Endothelial cell of umbilical vein (primary cell): ENCODE data around the gene IFNG-AS1. TPM values are rescaled to one million over a fixed set of nuclear protein-coding genes. Genes with fewer than 3 reads are reported as not detected.

Experiments used
- BruUV-seq: library from RNA; stranded (reverse); fragments of 400-500 nt; replicated peaks from 2 replicates; lab custom pipeline; 2021; lab: Mats Ljungman, UMichigan
- CTCF ChIA-PET: fragments of 300-600, 350-600 bp; sonication (Branson Sonifier 250); formaldehyde crosslinking; loops from one replicate; lab custom pipeline; 2021; ENCODE audit warnings: antibody characterized with exemption, inconsistent platforms; lab: Charles Lee
- POLR2A ChIA-PET: fragments of 300-600, 350-600 bp; sonication (Branson Sonifier 250); formaldehyde crosslinking; loops from one replicate; lab custom pipeline; 2021; ENCODE audit warnings: antibody characterized with exemption, inconsistent platforms; lab: Charles Lee
- DNase-seq: peaks from one replicate; pipeline ENCODE4 v3.0.0-alpha.2; 2011; ENCODE audit warnings: low read depth, low spot score
- FAIRE-seq: peaks from 2 replicates; lab custom pipeline; 2011; peaks lifted over from hg19 to GRCh38; lab: Jason Lieb, UNC
- H2AFZ ChIP-seq: 2 replicates; pipeline ENCODE4 v1.6.0; 2012; ENCODE audit warnings: low read depth, low read length, control low read depth, inconsistent platforms
- H3K27ac ChIP-seq: 2 replicates; pipeline ENCODE4 v1.5.1; 2011; ENCODE audit warnings: low read depth, mild to moderate bottlenecking, control low read depth, low read length, moderate library complexity; ENCODE audit not compliant: insufficient read depth
- H3K27me3 ChIP-seq, 2 experiments: 2 replicates each; pipeline versions ENCODE4 v1.6.0 to v1.6.1; 2011; ENCODE audit warnings: low read length in 2 of 2, mixed read lengths in 1 of 2; ENCODE audit not compliant: control insufficient read depth in 2 of 2, insufficient read depth in 2 of 2
- H3K36me3 ChIP-seq, 2 experiments: 2 replicates in 1 of 2; 3 replicates in 1 of 2; pipeline ENCODE4 v1.5.1; 2011; ENCODE audit warnings: low read length in 2 of 2, mild to moderate bottlenecking in 1 of 2, moderate library complexity in 1 of 2; ENCODE audit not compliant: control insufficient read depth in 2 of 2, insufficient read depth in 2 of 2; ENCODE audit errors: extremely low read depth in 1 of 2
- H3K4me1 ChIP-seq: 3 replicates; pipeline ENCODE4 v1.5.1; 2011; ENCODE audit warnings: mild to moderate bottlenecking, low read length; ENCODE audit not compliant: control insufficient read depth, insufficient read depth; ENCODE audit errors: extremely low read depth
- H3K4me2 ChIP-seq: 2 replicates; pipeline ENCODE4 v1.6.1; 2011; ENCODE audit warnings: low read length, control low read depth, mixed read lengths; ENCODE audit not compliant: insufficient read depth
- H3K4me3 ChIP-seq, 3 experiments: fragments of 200-600 bp in 1 of 3; sonication (generic), shearing (Covaris generic) in 1 of 3; replicated peaks in 1 of 3; 2 replicates each; pipeline ENCODE4 v1.5.1; 2011 to 2016; ENCODE audit warnings: control low read depth in 3 of 3, low read length in 3 of 3, mild to moderate bottlenecking in 2 of 3, inconsistent platforms in 1 of 3, low read depth in 1 of 3, moderate library complexity in 1 of 3; ENCODE audit not compliant: insufficient read depth in 1 of 3
- H3K79me2 ChIP-seq: 2 replicates; pipeline ENCODE4 v1.6.0; 2012; ENCODE audit warnings: low read length, inconsistent platforms; ENCODE audit not compliant: control insufficient read depth, insufficient read depth
- H3K9ac ChIP-seq: replicated peaks from 2 replicates; pipeline ENCODE3; 2011; ENCODE audit warnings: low read length, control low read depth; ENCODE audit not compliant: insufficient read depth; ENCODE audit errors: extremely low read depth
- H3K9me1 ChIP-seq: replicated peaks from 3 replicates; pipeline ENCODE4 v1.6.0; 2011; ENCODE audit warnings: mild to moderate bottlenecking, low read length; ENCODE audit not compliant: control insufficient read depth, insufficient read depth; ENCODE audit errors: extremely low read depth
- H3K9me3 ChIP-seq: replicated peaks from 2 replicates; pipeline ENCODE4 v1.5.1; 2012; ENCODE audit warnings: low read length, inconsistent platforms; ENCODE audit not compliant: control insufficient read depth, insufficient read depth
- H4K20me1 ChIP-seq: replicated peaks from 2 replicates; pipeline ENCODE3; 2011; ENCODE audit warnings: mild to moderate bottlenecking, low read length; ENCODE audit not compliant: control insufficient read depth, insufficient read depth; ENCODE audit errors: extremely low read depth
- EZH2 ChIP-seq: IDR thresholded peaks from 2 replicates; pipeline ENCODE4 v1.6.1; 2012; ENCODE audit warnings: borderline replicate concordance, low read depth, mild to moderate bottlenecking, moderate library complexity, low read length, inconsistent platforms; ENCODE audit not compliant: severe bottlenecking
- FOS ChIP-seq: IDR thresholded peaks from 2 replicates; pipeline ENCODE4 v1.6.1; 2011; ENCODE audit warnings: mild to moderate bottlenecking, low read length, moderate library complexity, borderline replicate concordance; ENCODE audit not compliant: insufficient read depth
- GATA2 ChIP-seq: IDR thresholded peaks from 2 replicates; pipeline ENCODE4 v1.7.0; 2011; ENCODE audit warnings: low read depth, mild to moderate bottlenecking, moderate library complexity, mixed read lengths, low read length; ENCODE audit not compliant: insufficient read length, insufficient read depth
- JUN ChIP-seq: IDR thresholded peaks from 2 replicates; pipeline ENCODE4 v1.6.1; 2011; ENCODE audit warnings: borderline replicate concordance, low read depth; ENCODE audit not compliant: insufficient read length, insufficient read depth
- MYC ChIP-seq: IDR thresholded peaks from one replicate; pipeline ENCODE4 v1.6.1; 2011; ENCODE audit warnings: mild to moderate bottlenecking, low read depth, low read length
- POLR2A ChIP-seq: IDR thresholded peaks from 2 replicates; pipeline ENCODE4 v1.6.1; 2012; ENCODE audit warnings: low read depth, mild to moderate bottlenecking, control low read depth, low read length
- POLR2AphosphoS5 ChIP-seq: IDR thresholded peaks from 2 replicates; pipeline ENCODE4 v1.6.1; 2012; ENCODE audit warnings: low read depth, mild to moderate bottlenecking, control low read depth, low read length, moderate library complexity; ENCODE audit not compliant: insufficient read depth
- dilution Hi-C: fragments of 300-500 bp; cut with MboI; formaldehyde crosslinking; loops from one replicate; pipeline ENCODE4 v1.15.0; 2019; ENCODE audit warnings: low sequenced_read_pairs; ENCODE audit not compliant: extremely low pct_ligation_motif_present
- intact Hi-C: fragments of 100-400 bp; cut with micrococcal nuclease; formaldehyde crosslinking; loops from one replicate; pipeline ENCODE4 v1.10.0; 2022
- polyA plus RNA-seq, 4 experiments: library from polyadenylated mRNA; depleted of rRNA in 3 of 4; stranded (reverse) in 3 of 4; unstranded in 1 of 4; fragments of >200 nt; gene quantifications; 2 replicates each; pipeline versions ENCODE4 v1.2.1 to v1.2.3, GENCODE V29; 2011 to 2012; ENCODE audit warnings: missing spikeins in 1 of 4
- total RNA-seq: library from RNA; stranded (reverse); gene quantifications from 2 replicates; pipeline ENCODE4 v1.2.3, GENCODE V29; 2021
- TF ChIP-seq, protein P1 (sequence below), 2 donors: IDR thresholded peaks; 1 replicate in 1 of 2; 2 replicates in 1 of 2; pipeline ENCODE4 v1.5.1; 2011; ENCODE audit warnings: low read length in 2 of 2, mild to moderate bottlenecking in 2 of 2, moderate library complexity in 2 of 2, control low read depth in 1 of 2, inconsistent platforms in 1 of 2, low read depth in 1 of 2; ENCODE audit not compliant: insufficient read depth in 1 of 2; ENCODE audit errors: extremely low read depth in 1 of 2
- TF ChIP-seq, protein P2 (sequence below): IDR thresholded peaks from 2 replicates; pipeline ENCODE4 v1.6.1; 2011; ENCODE audit not compliant: insufficient read depth, insufficient read length

The IFNG-AS1 gene
- total and polyA plus RNA-seq, 2 donors (not counting 3 experiments of a cell fraction or from before 2014, with no cell fraction given): not detected

DNA sequence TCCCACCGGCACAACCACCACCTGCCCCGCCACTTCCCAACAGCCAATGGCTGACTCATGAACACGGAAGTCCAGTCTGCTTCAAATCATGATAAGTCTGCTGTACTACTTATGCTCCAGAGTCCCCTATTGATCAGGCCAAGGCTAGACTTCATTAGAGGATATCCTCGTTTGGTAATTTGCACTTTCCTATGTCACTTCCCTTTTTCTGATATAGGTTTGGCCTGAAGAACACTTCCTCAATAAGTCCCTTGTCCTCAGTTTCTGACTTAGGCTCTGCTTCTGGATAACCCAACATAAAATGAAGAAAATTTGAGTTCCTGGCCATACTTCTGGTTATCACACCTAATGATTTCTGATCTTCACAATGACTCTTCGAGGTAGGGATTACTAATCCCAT, 45.3 kb downstream of the IFNG-AS1 start:
- CTCF ChIA-PET: no interaction called here
- dilution Hi-C loops: no loop called here

DNA sequence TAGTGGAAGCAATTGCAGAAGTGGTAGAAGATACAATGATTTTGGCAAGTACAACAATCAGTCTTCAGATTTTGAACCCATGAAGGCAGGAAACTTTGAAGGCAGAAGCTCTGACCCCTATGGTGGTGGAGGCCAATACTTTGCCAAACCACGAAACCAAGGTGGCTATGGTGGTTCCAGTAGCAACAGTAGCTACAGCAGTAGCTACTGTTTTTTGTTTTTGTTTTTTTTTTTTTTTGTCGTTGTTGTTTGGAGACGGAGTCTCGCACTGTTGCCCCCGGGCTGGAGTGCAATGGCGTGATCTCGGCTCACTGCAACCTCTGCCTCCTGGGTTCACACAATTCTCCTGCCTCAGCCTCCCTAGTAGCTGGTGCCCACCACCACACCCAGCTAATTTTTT, 47.4 kb downstream of the IFNG-AS1 start:
- no peak overlapping the region for H3K27ac ChIP-seq
- H4K20me1 ChIP-seq: no peaks in the 10 kb centered on the region
- no peak for TF ChIP-seq EZH2
- TF ChIP-seq POLR2A: no peak
- TF ChIP-seq MYC: no peak
- TF ChIP-seq, protein P1, sequence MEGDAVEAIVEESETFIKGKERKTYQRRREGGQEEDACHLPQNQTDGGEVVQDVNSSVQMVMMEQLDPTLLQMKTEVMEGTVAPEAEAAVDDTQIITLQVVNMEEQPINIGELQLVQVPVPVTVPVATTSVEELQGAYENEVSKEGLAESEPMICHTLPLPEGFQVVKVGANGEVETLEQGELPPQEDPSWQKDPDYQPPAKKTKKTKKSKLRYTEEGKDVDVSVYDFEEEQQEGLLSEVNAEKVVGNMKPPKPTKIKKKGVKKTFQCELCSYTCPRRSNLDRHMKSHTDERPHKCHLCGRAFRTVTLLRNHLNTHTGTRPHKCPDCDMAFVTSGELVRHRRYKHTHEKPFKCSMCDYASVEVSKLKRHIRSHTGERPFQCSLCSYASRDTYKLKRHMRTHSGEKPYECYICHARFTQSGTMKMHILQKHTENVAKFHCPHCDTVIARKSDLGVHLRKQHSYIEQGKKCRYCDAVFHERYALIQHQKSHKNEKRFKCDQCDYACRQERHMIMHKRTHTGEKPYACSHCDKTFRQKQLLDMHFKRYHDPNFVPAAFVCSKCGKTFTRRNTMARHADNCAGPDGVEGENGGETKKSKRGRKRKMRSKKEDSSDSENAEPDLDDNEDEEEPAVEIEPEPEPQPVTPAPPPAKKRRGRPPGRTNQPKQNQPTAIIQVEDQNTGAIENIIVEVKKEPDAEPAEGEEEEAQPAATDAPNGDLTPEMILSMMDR (IDR thresholded peaks at IDR 0.05; ENCODE audit: extremely low read depth in 1 of 2, insufficient read depth in 1 of 2, low read depth in 1 of 2, low read length in 2 of 2): no peak
- TF ChIP-seq GATA2: no peak
- TF ChIP-seq JUN: no peak
- TF ChIP-seq, protein P2, sequence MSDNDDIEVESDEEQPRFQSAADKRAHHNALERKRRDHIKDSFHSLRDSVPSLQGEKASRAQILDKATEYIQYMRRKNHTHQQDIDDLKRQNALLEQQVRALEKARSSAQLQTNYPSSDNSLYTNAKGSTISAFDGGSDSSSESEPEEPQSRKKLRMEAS: no peak
- no peak for TF ChIP-seq POLR2AphosphoS5
- no peak for TF ChIP-seq FOS
- H3K79me2 ChIP-seq: no peaks in the 10 kb centered on the region
- dilution Hi-C loops: no loop called here
- ChIA-PET CTCF (interaction anchor here (2.2 kb wide), 1 partner anchor 680 kb away, joined by 6 read pairs; no protein-coding TSS in a partner anchor), POLR2A (no interaction called here)
- no peaks in the 10 kb centered on the region for H3K36me3 ChIP-seq
- no peak overlapping the region for H3K9ac ChIP-seq
- H3K9me1 ChIP-seq: no peaks in the 10 kb centered on the region
- no peak overlapping the region for H3K4me2 ChIP-seq
- no peak overlapping the region for H2AFZ ChIP-seq
- DNase-seq (no peak), FAIRE-seq (no peak)
- intact Hi-C loops: no loop called here
- no peak overlapping the region for H3K4me3 ChIP-seq
- no peaks in the 10 kb centered on the region for H3K27me3 ChIP-seq
- no peaks in the 10 kb centered on the region for H3K9me3 ChIP-seq
- H3K4me1 ChIP-seq: no peaks in the 10 kb centered on the region
- BruUV-seq: no TSS peak

More for the DNA sequence above, 45.3 kb downstream of the IFNG-AS1 start:
- no peak for FAIRE-seq
- no peaks in the 10 kb centered on the region for H3K9me1 ChIP-seq
- H3K9me3 ChIP-seq: no peaks in the 10 kb centered on the region
- H3K4me3 ChIP-seq: no peak overlapping the region
- H3K36me3 ChIP-seq: no peaks in the 10 kb centered on the region
- H3K4me1 ChIP-seq: no peaks in the 10 kb centered on the region
- no peaks in the 10 kb centered on the region for H3K79me2 ChIP-seq
- H3K4me2 ChIP-seq: no peak overlapping the region
- DNase-seq: no peak
- H4K20me1 ChIP-seq: no peaks in the 10 kb centered on the region
- H3K27me3 ChIP-seq: no peaks in the 10 kb centered on the region
- no peak overlapping the region for H3K9ac ChIP-seq
- no peak overlapping the region for H3K27ac ChIP-seq
- intact Hi-C loops: no loop called here
- POLR2A ChIA-PET: no interaction called here
- no TSS peak for BruUV-seq
- TF ChIP-seq MYC (no peak), POLR2A (no peak), POLR2AphosphoS5 (no peak), JUN (no peak), EZH2 (no peak)
- TF ChIP-seq, protein P1 (IDR thresholded peaks at IDR 0.05; ENCODE audit: extremely low read depth in 1 of 2, insufficient read depth in 1 of 2, low read depth in 1 of 2, low read length in 2 of 2): no peak
- no peak overlapping the region for H2AFZ ChIP-seq
